ENCODE data around the gene COG3. TPM values are rescaled to one million over a fixed set of nuclear protein-coding genes. Genes with fewer than 3 reads are reported as not detected.
A peak's percentile ranks its signal among the peaks of the same experiment; 100 is the strongest.

Gene COG3
- total and polyA plus RNA-seq, 2 of the 13 experiments (the other 11 are each of a cell fraction or from before 2014, with no cell fraction given) = 37.8 to 47.5 TPM

- TF ChIP-seq GMEB1 (CRISPR knock-in tag; IDR thresholded peaks at IDR 0.05; ENCODE audit: borderline replicate concordance) (peak; percentile 76; the same call in 1 of the 2 replicates), TBX3 (IDR thresholded peaks at IDR 0.05; ENCODE audit: borderline replicate concordance) (no peak), DNMT3B (CRISPR knock-in tag; conservative IDR thresholded peaks at IDR 0.05) (no peak), ZNF143 (CRISPR knock-in tag; IDR thresholded peaks at IDR 0.05) (no peak), PAF1 (CRISPR knock-in tag; IDR thresholded peaks at IDR 0.05) (no peak), MYC (CRISPR knock-in tag; IDR thresholded peaks at IDR 0.05; ENCODE audit: borderline replicate concordance) (no peak), HIC2 (CRISPR knock-in tag; IDR thresholded peaks at IDR 0.05; ENCODE audit: low read depth) (no peak), MAFK (conservative IDR thresholded peaks at IDR 0.05 in 1 of 2, IDR thresholded peaks at IDR 0.05 in 1 of 2; ENCODE audit: low read length in 2 of 2) (no peak), ZNF83 (CRISPR knock-in tag; IDR thresholded peaks at IDR 0.05; ENCODE audit: borderline replicate concordance) (no peak), ZNF562 (CRISPR knock-in tag; IDR thresholded peaks at IDR 0.05; ENCODE audit: borderline replicate concordance) (no peak), ZNF354B (CRISPR knock-in tag; IDR thresholded peaks at IDR 0.05) (no peak), ZNF567 (CRISPR knock-in tag; IDR thresholded peaks at IDR 0.05; ENCODE audit: borderline replicate concordance) (0 out of 2 replicates have a peak, but pooled peaks have one; percentile 60), HOMEZ (CRISPR knock-in tag; IDR thresholded peaks at IDR 0.05; ENCODE audit: low read depth) (peak; percentile 73; the same call in 1 of the 2 replicates), FOXP1 (IDR thresholded peaks at IDR 0.05) (no peak), FOXP1 (CRISPR knock-in tag; IDR thresholded peaks at IDR 0.05) (peak; percentile 74), SP1 (IDR thresholded peaks at IDR 0.05) (no peak), SP1 (CRISPR knock-in tag; IDR thresholded peaks at IDR 0.05) (no peak), FOXO1 (CRISPR knock-in tag; IDR thresholded peaks at IDR 0.05) (peak; percentile 97), FIP1L1 (IDR thresholded peaks at IDR 0.05; ENCODE audit: borderline replicate concordance, insufficient read depth, low read depth, low read length) (no peak), KAT8 (CRISPR knock-in tag; IDR thresholded peaks at IDR 0.05) (peak; percentile 75; the same call in 1 of the 2 replicates), HMG20A (CRISPR knock-in tag; IDR thresholded peaks at IDR 0.05; ENCODE audit: borderline replicate concordance) (peak; percentile 81), KLF13 (CRISPR knock-in tag; IDR thresholded peaks at IDR 0.05) (no peak), ZNF883 (CRISPR knock-in tag; IDR thresholded peaks at IDR 0.05; ENCODE audit: not compliant biosample characterization) (no peak), ZNF552 (CRISPR knock-in tag; IDR thresholded peaks at IDR 0.05; ENCODE audit: borderline replicate concordance) (no peak), FOXJ3 (CRISPR knock-in tag; IDR thresholded peaks at IDR 0.05; ENCODE audit: borderline replicate concordance) (peak; percentile 75; the same call in 1 of the 2 replicates), ZNF44 (CRISPR knock-in tag; IDR thresholded peaks at IDR 0.05) (no peak), ZNF724P (CRISPR knock-in tag; IDR thresholded peaks at IDR 0.05; ENCODE audit: borderline replicate concordance) (no peak), RFX3 (CRISPR knock-in tag; IDR thresholded peaks at IDR 0.05) (no peak), SP4 (CRISPR knock-in tag; IDR thresholded peaks at IDR 0.05) (no peak)
Measured at GRCh38 chr13:45447050-45447661, 17.6 kb upstream of the COG3 start (continued).
